SKM-1 (cell line): ENCODE measurements around the gene TATDN2.

Source experiments
- DNase-seq: peaks from one replicate; lab custom pipeline; 2025; ENCODE audit not compliant: unreplicated experiment; lab: John Stamatoyannopoulos, UW

Gene TATDN2

GRCh38 chr3:10234526-10235230, 13.6 kb upstream of the TATDN2 start:
- DNase-seq = no peak

DNA sequence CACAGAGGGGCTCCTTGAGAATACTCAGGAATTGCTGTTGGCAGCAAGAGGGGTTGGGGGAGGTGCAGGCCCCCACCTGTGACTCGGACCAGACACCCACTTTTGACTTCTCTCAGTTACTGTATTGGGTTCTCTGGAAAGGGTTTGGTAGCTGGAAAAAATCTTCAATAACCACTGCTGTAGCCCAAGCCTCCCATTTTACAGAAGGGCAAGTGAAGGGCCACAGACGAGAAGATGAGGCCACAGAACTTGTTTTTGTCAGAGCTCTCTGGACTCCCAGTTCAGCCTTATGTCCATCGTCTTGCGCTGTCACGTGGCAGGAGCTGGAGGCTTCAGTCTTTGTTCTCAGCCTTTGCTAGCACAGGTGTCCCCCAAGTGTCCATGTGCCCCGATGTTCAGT, 12.7 kb upstream of the TATDN2 start:
- no peak for DNase-seq

- no peak for DNase-seq
These were observed 9.7 kb upstream of the TATDN2 start for GRCh38 chr3:10238345-10239183.

DNA sequence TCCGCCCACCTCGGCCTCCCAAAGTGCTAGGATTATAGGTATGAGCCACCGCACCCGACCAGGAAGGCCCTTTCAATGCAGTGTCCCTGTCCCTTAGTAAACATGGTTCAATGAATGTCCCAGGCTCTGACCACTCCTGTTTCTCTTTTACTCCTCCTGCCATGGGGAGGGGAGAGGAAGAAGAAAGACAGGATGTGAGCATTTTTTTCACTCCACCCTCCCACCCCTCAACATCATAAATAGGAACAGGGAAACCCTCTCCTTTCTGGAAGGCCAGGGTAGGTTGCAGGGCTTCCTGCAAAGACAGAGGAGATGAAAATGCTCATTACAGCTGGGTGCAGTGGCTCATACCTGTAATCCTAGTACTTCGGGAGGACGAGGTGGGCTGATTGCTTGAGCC, 7.5 kb upstream of the TATDN2 start:
- DNase-seq = no peak

DNA sequence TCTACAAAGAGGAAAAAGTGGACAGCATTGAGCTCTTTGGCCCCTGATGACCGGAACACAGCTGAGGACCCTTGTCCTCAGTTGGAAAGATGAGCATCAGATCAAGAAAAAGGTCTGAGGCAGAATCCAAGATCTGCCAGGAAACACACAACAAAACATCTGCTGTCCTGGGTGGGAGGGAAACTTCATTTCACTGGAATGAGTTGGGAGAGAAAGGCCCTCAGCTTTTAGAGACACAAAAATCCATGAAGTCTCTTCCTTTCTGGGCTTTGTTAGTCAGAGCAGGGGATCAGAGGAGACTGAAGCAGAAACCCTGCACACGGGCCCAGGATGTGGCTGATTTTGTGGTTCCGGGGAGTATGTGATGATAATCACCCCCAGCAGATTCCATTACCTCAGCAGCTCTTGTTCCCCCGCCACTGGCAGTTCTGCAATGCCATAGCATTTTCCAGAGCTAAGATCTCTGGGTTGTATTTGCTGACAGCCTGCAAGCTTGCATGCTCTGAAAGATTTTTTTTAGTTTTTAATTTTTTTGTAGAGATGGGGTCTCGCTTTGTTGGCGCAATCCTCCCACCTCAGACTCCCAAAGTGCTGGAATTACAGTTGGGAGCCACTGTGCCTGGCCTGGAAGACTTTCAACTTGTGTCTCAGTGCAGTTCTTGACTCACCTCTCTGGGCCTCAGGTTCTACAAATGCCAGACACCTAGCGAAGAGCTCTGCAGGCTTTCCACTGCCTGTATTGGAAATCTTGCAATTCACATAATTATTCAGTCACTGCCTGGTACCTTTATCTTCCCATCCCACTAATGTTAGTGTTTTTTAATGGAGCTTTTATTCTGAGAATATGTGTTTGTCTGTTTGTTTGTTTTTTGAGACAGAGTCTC, 5.8 kb upstream of the TATDN2 start:
- peak; percentile 76 for DNase-seq

DNA sequence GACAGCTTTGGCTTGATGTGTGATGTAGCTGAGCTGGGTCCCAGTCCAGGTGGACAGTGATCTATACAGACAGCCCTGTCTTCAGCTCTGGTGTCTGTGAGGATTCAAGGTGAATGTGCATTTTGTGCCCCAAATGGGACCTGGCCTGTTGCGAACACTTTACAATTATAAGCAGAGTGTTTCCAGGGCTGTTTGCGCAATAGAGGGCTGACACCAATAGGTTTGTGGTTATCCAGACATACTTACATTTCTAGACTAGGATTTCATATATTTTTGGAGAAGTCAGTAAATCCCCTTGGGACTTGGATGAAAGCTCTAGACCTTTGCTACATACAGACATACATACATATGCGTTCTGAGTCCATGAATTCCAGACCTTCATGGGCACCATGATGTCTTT, 4.2 kb upstream of the TATDN2 start:
- DNase-seq = no peak

- no peak for DNase-seq
These were observed 3.1 kb upstream of the TATDN2 start for GRCh38 chr3:10245081-10245712.

DNA sequence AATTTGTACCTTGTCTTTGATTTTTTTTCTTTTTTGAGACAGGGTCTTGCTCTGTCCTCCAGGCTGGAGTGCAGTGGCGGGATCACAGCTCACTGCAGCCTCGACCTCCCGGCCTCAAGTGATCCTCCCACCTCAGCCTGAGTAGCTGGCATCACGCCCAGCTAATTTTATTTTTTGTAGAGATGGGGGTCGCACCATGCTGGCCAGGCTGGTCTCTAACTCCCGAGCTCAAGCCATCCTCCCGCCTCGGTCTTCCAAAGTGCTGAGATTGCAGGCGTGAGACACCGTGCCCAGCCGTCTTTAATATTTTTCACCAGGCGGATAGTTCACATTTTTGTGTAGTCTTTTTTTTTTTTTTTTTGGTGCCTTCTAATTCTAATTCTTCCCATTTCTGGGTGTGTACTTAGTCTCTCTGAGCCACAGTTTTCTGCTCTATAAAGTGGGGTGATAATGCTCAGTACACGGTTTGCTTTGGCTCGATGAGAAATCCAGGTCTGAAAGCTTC, 528 bp upstream of the TATDN2 start:
- no peak for DNase-seq

- DNase-seq = no peak
These were observed 907 bp downstream of the TATDN2 start for GRCh38 chr3:10248984-10249748.

- no peak for DNase-seq
These were observed 1.6 kb downstream of the TATDN2 start for GRCh38 chr3:10249833-10250232.

DNA sequence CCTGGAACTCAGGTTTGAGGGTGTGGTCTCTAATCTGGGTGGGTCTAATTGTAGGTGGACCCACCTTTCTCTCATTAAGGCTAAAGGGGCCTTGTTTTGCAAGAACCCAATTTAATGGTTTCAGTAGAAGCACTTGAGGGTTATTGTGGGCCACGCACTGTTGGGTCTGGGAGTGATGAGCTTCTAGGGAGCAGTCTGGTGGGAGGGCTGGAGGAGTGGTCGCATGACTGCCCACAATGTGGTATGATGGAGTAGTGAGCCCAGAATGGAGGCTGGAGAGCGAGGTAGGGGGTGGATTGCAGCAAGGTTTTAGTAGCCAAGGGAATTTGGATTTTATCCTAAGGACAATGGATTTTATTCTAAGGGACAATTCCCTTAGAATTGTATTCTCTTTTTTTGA, 2.7 kb downstream of the TATDN2 start:
- no peak for DNase-seq

GRCh38 chr3:10253731-10254130, 5.5 kb downstream of the TATDN2 start:
- DNase-seq = no peak

GRCh38 chr3:10255835-10256234, 7.6 kb downstream of the TATDN2 start:
- DNase-seq = no peak

- no peak for DNase-seq
These were observed 10.8 kb downstream of the TATDN2 start for GRCh38 chr3:10259036-10259435.

GRCh38 chr3:10259798-10260197, 11.5 kb downstream of the TATDN2 start:
- DNase-seq = no peak

GRCh38 chr3:10260211-10260701, 12.0 kb downstream of the TATDN2 start:
- no peak for DNase-seq

DNA sequence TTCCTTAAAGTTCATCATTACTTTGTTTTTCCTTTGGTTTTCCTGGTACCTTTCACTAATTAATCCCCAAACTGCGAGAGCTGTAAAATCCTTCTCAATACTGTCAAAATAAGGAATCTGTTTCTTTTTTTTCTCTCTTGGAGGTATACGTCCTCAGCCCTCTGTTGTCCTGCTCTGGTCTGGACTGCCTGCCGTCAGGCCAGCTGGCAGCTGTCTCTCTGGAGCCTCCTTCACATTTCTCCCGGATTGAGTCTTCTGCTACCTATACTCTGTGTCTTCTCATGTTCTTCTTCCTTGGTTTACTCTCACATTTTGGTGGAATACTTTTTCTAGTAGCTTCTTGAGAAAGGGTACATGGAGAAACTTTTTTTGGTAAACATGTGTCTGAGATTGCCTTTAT, 13.8 kb downstream of the TATDN2 start:
- no peak for DNase-seq

DNA sequence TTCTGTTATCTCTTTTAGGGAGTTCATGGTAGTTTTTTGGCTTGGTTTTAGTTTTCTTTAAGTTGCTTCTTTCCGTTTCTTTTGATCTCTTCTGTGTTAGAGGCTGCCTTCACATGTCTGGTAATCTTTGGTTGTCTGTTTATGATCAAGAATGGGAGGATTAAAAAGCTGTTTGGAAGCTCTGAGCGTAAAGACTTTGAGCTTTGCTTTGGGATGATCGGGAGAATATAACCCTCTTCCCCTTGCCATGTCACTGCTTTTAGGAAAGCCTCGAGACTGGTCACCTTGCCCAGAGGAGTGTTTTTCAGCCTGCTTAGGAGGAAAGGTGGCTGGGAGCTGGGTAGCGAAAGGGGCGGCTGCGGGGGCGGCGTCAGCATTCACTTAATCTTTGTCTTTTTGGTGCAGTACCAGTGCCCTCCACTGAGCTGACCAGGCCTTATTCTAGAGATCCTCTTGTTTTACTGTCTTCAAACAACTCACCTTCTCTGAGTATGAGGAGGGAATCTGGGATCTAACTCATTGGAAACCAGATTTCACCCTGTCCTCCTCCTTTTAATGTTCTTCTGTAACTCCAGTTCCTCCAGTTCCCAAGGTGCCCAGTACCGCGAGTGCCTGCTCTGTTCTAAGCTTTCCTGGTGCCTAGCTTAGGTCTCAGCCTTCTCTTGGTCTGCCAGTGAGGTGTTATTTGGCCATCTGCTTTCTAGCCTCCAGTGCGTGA, 15.5 kb downstream of the TATDN2 start:
- DNase-seq = no peak

DNA sequence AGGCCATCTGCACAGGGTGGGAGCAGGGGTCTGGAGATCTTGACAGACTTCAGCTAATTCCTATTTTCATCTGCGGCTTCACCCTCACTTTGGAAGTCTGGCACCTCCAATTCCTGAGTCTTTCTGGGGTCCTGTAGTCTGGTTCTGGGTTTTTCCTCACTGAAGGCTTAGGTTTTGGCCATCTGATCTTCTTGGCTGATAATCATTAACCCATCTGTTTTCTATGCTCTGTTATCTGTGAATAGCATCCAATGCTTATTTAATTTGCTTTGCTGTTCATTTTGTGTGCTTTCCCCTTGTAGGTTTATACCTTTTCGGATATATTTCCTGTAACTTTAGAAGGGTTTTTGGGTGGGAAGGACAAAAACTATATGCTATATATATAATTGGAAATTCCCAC, 17.6 kb downstream of the TATDN2 start:
- no peak for DNase-seq
